H1 (cell line): Measurements from ENCODE around the gene SLC35F1. TPM values are rescaled to one million over a fixed set of nuclear protein-coding genes. Genes with fewer than 3 reads are reported as not detected.

Experiments used
- HDAC6 ChIP-seq: IDR thresholded peaks from one replicate; pipeline ENCODE4 v1.7.1; 2012; ENCODE audit warnings: low read depth, mild to moderate bottlenecking, inconsistent platforms, low read length, moderate library complexity
- SP2 ChIP-seq: IDR thresholded peaks from 2 replicates; pipeline ENCODE4 v1.6.1; 2012; ENCODE audit warnings: mild to moderate bottlenecking, low read length, inconsistent platforms
- TAF1 ChIP-seq: IDR thresholded peaks from 2 replicates; pipeline ENCODE4 v1.6.1; 2011; ENCODE audit warnings: mild to moderate bottlenecking, low read depth, low read length
- polyA plus RNA-seq, 7 experiments: library from polyadenylated mRNA; depleted of rRNA in 3 of 7; stranded (reverse) in 5 of 7; unstranded in 2 of 7; fragments of >200 nt in 5 of 7; fragments of 200-250 nt in 2 of 7; gene quantifications; 1 replicate in 5 of 7; 2 replicates in 1 of 7; 4 replicates in 1 of 7; pipeline versions ENCODE4 v1.2.1 to v1.2.3, GENCODE V29; 2011 to 2013; ENCODE audit warnings: missing spikeins in 2 of 7, mixed read lengths in 2 of 7
- total RNA-seq: library from RNA; stranded (reverse); fragmentation: NEBNext Ultra II Directional; extraction: Animal tissue kit (Norgen Biotek cat#: 25700); gene quantifications from 2 replicates; pipeline ENCODE4 v1.2.1, GENCODE V29; 2021
- TF ChIP-seq, protein P1 (sequence below): IDR thresholded peaks from 2 replicates; pipeline ENCODE4 v1.6.1; 2011; ENCODE audit warnings: low read depth, mild to moderate bottlenecking, low read length; ENCODE audit not compliant: insufficient read depth

The SLC35F1 gene
- total and polyA plus RNA-seq, 2 of the 8 experiments (the other 6 are each of a cell fraction or from before 2014, with no cell fraction given), result 7.0 to 10.0 TPM

DNA sequence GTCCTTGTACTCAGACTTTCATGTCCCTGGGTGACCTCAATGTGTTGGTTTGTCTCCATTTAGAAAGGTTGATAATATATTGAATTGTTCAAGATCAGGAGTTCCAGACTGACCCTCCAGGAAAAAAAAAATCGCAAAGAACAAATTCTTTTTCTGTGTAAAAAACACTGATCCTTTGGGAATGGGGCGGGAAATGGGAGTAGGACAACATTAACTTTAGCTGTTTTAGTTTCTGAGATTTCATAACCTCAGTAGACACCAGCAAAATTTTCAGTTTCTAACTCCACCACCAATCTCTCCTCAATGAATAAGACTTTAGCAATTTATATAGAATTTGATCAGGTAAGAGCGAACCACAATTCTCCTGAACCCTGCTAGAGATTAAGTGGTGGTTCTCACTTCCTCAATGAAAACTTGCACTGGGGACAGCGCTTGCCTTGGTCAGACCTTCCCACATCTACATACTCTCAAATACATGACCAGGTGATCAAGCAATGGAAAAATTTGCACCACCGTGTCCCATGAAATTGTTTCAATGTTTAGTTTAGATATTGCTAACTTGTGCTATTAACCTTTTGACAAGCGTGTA is 409.8 kb downstream of the SLC35F1 start (continued):
- TF ChIP-seq HDAC6 (no peak), TAF1 (no peak), SP2 (no peak)
- TF ChIP-seq, protein P1, sequence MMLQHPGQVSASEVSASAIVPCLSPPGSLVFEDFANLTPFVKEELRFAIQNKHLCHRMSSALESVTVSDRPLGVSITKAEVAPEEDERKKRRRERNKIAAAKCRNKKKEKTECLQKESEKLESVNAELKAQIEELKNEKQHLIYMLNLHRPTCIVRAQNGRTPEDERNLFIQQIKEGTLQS, result no peak
